NCI-H526 (cell line): ENCODE measurements around the gene GTF2A1.
"Not testable (repeated sequence)": the region's sequence is repeated elsewhere in the genome, so short reads cannot be mapped to it uniquely, and the experiment has no call there.

Experiments
- DNase-seq, 2 experiments: peaks; one replicate each; lab custom pipeline; 2025; lab: John Stamatoyannopoulos, UW

GTF2A1 gene

DNA sequence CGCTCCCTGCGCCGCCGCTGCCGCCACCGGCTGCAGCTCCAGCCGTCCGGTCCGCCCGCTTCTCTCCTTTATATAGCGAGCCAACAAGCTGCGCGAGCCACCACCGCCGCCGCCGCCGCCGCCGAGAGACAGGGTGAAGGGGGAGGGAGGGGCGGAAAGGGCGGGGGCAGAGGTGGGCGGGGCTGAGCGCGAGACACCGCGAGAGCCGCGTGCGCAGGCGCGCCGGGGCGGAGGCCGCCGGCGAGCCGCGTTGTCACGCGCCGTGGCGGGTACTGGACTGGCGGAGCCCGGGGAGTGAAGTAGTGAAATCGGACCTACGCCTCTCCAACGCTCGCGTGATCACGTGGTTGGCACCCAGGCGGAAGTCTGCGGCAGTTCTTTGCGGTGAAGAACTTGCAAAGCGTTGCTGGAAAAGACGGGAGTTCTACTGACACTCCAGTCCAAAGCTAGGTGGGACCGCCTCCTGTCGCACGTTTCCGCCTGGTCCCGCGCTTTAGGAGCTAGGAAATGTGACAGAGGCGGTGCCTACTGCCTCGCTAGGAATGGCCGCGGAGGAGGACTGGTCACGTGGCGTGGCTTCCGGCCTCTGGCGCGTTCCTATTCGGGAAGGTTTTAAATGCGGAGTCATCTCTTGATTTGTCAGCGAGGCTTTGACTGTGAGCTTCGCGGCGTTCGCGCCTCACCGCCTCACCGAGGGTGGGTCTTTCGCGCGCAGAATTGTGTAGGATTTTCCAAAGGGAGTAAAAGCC is at the start of gene GTF2A1:
Gene GTF2A1 (minus strand): TSS at position 130 of the 749 bp plus-strand sequence. CDS start 441 bp downstream, outside the sequence.
- peak; percentile 97 to 98 for DNase-seq

DNA sequence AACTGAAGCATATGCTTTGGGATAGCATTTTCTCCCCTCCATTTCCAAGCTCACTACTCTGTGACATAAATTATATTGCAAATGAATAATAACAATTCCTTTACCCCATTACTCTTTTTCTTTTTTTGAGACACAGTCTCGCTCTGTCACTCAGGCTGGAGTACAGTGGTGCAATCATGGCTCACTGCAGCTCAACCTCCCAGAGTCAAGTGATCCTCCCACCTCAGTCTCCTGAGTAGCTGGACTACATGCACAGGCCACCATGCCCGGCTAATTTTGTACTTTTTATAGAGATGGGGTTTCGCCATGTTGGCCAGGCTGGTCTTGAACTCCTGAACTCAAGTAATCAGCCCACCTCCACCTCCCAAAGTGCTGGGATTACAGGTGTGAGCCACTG is 49.2 kb upstream of the GTF2A1 start:
- no peak for DNase-seq

DNA sequence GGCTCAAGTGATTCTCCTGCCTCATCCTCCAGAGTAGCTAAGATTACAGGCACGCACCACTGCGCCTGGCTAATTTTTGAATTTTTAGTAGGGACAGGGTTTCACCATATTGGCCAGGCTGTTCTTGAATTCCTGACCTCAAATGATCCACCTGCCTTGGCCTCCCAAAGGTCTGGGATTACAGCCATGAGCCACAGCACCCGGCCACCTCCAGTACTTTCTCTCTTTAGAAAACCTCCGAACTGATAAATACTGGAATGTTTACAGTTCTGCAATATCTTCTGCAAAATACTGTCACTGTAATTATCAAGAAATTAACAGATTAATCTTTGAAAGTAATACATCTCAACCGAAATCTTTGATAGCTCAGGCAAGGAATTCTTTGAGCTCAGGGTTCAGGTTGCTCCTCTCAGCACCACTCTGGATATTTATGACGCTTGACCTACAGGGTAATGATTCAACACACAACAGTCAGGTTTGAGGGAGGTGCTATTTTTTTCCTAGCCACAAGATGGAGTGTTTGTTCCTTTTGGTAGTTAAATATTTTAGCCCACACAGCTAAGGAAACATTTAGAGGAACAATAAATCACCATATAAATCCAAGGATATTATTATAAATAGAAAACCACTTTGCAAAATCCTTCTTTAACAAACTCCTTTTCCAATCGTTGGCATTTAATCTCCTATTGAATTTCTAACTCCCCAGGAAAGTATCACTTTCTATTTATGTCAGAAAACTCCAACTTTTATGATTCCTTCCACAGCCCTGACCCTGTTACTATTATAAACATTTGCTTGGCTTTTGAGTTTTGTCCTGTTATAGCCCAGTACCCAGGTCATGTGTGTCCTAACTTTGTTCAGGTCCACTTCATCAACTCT is 48.6 kb upstream of the GTF2A1 start:
- peak; percentile 10 to 63 for DNase-seq

GRCh38 chr14:81268016-81268416 is 47.3 kb upstream of the GTF2A1 start:
- DNase-seq = no peak

- no peak for DNase-seq
Measured at GRCh38 chr14:81265636-81266169, 44.9 kb upstream of the GTF2A1 start.

- no peak for DNase-seq
Measured at GRCh38 chr14:81264671-81265070, 43.9 kb upstream of the GTF2A1 start.

DNA sequence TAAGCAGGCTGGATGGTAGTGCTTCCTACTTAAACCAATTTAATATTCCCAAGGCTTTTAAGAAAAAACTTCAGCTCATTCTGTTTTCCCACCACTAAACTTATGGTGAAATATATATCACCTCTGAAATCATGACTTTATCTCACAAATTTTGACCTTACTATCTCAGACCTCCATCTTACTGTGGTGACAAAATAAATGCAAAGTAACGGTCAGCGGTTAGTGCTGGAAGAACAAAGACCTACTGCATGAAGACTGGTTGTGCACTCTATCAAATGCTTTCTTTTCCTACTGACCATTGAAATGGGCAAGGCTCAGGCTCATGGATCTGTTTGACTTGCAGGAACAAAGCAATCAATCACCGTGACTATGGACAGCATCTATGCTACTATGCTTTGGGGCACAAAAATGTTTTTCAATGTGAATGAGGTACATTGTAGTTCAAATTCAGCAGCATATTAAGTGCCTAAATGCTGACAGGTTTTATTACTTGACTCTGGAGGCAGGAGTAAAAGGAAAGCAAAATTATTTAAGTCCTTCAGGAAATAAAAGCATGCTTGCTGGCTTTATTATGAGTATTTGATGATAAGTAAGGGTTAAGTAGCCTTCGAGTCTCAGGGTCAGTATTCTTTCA is 43.1 kb upstream of the GTF2A1 start:
- DNase-seq = no peak

- DNase-seq = no peak
Measured at GRCh38 chr14:81261176-81261575, 40.4 kb upstream of the GTF2A1 start.

GRCh38 chr14:81260732-81261131 is 40.0 kb upstream of the GTF2A1 start:
- DNase-seq = no peak

GRCh38 chr14:81256289-81256960 is 35.7 kb upstream of the GTF2A1 start:
- no peak for DNase-seq

DNA sequence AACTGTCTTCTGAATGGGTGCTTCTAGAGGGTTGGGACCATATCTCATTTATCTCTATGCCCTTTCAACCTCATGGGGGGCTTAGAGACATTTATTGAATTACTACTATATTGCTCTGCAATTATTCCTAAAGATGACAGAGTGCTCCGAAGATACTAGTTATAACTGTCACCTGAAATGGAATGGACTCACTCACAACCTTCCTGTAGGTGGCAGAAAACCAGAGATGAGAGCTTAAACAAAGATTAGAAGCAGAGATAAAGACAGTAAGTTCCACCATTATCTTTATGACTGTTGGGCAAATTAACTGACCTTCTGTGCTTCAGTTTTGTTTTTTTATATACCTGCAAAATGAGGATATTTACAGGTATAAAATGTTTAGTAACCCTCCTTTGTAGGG is 31.5 kb upstream of the GTF2A1 start:
- DNase-seq = no peak

DNA sequence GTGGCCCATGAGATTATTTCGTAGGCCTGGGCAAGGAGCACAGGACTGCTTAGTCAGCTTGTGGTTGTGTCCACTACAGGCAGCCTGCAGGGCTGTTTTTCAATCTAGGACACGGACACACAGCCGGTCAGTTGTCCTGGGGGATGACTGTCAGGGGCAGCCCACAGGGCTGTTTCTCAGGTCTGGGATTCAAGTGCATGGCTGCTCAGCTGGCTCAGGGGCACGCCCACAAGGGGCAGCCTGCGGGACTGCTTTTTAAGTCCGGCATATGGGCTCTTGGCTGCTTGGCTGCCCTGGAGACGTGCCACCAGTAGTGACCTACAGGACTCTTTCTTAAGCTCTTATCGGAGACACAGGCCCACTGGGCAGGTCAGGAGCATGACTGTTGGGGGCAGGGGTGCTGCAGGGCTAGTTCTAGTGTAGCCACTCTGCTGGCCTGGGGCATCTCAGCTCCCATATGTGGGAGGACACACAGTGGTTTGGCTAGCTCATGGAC is 26.6 kb upstream of the GTF2A1 start:
- DNase-seq = no peak

DNA sequence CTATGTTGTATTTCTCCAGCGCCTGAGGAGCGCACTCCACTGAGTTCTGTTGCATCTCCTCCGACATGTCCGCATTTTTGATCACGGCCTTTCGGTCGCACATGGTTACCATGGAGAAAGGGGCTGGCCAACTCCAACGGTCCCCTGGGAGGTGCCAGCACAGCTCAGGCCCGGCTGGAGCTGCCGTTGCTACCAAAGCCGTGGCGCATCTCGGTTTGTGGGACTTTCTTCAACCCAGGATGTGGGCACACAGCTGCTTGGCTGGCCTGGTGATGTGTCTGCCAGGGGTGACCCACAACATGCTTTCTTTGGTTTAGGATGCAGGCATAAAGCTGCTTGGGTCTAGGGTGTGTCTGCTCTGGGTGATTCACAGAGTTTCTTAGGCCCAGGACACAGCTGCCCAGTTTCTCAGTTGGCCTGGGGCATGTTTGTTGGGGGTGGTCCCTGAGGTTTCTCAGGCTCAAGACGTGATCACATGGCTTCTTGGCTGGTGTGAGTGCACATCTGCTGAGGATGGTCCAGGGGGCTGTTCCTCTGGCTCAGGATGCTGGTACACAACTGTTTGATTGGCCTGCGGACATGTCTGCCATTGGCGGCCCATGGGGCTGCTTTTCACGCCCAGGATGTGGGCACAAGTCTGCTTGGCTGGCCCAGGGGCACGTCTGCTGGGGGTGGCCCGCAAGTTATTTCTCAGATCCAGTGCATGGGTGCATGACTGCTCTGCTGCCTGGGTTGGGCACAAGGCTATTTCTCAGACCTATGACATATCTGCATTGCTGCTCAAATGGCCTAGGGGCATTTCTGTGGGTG is 25.9 kb upstream of the GTF2A1 start:
- DNase-seq = no peak

- DNase-seq = no peak
Measured at GRCh38 chr14:81245771-81246170, 25.0 kb upstream of the GTF2A1 start.

DNA sequence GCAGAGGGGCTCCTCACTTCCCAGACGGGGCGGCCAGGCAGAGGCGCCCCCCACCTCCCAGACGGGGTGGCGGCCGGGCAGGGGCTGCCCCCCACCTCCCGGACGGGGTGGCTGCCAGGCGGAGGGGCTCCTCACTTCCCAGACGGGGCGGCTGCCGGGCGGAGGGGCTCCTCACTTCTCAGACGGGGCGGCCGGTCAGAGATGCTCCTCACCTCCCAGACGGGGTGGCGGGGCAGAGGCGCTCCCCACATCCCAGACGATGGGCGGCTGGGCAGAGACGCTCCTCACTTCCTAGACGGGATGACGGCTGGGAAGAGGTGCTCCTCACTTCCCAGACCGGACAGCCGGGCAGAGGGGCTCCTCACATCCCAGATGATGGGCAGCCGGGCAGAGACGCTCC is 23.7 kb upstream of the GTF2A1 start:
- DNase-seq = not testable (repeated sequence)

DNA sequence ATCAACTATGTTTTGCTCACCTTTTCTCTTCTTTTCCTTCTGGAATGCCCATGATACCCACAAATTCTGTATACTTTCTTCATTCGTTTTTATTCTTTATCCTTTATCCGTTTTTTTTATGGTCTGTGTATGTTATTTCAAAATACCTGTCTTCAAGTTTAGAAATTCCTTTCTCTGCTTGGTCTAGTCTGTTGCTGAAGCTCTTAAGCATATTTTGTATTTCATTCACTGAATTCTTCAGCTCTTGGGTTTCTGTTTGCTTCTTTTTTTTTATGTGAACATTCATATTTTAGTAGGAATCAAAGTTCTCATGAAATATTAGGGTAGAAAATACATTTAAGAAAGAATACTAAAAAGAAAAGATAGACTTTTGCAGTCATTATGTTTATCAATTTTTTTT is 22.7 kb upstream of the GTF2A1 start:
- DNase-seq = no peak

DNA sequence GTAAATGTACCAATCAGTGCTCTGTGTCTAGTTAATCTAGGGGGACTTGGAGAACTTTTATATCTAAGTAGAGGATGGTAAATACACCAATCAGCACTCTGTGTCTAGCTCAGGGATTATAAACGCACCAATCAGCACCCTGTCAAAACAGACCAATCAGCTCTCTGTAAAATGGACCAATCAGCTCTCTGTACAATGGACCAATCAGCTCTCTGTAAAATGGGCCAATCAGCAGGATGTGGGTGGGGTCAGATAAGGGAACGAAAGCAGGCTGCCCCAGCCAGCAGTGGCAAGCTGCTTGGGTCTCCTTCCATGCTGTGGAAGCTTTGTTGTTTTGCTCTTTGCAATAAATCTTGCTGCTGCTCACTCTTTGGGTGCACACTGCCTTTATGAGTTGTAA is 16.1 kb upstream of the GTF2A1 start:
- not testable (repeated sequence) for DNase-seq

DNA sequence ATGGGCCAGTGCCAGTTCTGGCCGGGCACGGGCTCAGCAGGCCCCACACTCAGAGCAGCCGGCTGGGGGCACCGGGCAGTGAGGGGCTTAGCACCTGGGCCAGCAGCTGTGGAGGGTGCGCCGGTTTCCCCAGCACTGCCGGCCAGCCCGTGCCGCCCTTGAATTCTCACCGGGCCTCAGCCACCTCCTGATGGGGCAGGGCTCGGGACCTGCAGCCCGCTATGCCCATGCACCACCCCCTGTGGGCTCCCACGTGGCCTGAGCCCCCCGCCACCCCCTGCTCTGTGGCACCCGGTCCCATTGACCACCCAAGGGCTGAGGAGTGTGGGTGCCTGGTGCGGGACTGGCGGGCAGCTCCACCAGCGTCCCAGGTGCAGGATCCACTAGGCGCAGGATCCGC is 15.4 kb upstream of the GTF2A1 start:
- no peak for DNase-seq

- DNase-seq = no peak
Measured at GRCh38 chr14:81235096-81235495, 14.3 kb upstream of the GTF2A1 start.

GRCh38 chr14:81234278-81234677 is 13.5 kb upstream of the GTF2A1 start:
- DNase-seq = no peak

GRCh38 chr14:81233615-81234014 is 12.9 kb upstream of the GTF2A1 start:
- no peak for DNase-seq
